ENCODE results near the gene USP17L27.
"Not testable (repeated sequence)": the region's sequence is repeated elsewhere in the genome, so short reads cannot be mapped to it uniquely, and the experiment has no call there.

USP17L27 gene

DNA sequence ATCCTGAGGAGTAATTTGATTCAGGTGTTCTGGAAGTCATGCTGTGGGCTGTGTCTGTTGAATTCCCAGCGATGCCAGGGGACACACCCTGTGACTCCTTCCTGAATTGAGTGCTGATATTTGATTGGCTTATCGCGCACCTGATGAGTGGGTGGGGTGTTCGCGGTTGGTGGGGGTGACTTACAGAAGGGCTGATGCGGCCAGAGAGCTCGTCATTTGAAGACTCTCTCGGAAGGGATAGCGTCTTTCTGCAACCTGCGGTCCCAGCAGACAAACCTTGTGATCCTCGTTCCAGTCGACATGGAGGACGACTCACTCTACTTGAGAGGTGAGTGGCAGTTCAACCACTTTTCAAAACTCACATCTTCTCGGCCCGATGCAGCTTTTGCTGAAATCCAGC, at the start of gene USP17L27:
USP17L27 (plus strand) TSS at position 301 of the 400 bp plus-strand sequence; CDS start at position 301, 0 bp downstream.
- H3K27me3 ChIP-seq (ENCODE audit: control insufficient read depth in 2 of 2, insufficient read depth in 2 of 2, low read length in 2 of 2); H3K4me1 ChIP-seq (ENCODE audit: control insufficient read depth in 2 of 2, insufficient read depth in 2 of 2, low read length in 2 of 2); H3K27ac ChIP-seq (ENCODE audit: low read depth in 2 of 2, low read length in 2 of 2); H3K9ac ChIP-seq (ENCODE audit: low read depth in 1 of 2, low read length in 2 of 2); H3K9me3 ChIP-seq (ENCODE audit: control insufficient read depth in 2 of 2, low read length in 2 of 2); H3K4me3 ChIP-seq (ENCODE audit: low read length in 2 of 2); H3K36me3 ChIP-seq (ENCODE audit: control insufficient read depth in 2 of 2, insufficient read depth in 2 of 2, low read length in 2 of 2): not testable (repeated sequence)

DNA sequence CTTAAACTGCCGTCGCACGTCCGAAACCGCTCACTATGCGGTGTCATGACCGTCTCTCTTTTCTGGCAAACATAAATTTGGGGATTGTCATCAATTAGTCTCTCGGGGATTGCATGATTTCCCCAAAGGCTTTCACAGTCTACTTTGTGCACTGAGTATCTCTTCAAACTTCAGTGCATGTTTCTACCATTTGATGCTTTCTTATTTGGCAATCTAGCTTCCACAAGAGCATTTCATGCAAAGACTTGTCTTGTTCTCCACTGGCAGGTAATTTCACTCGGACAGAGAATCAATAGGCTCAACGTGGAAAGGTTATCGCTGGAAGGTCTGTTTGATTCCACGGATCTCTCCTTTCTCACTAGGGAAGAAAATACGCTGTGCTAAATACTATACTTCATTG, 19.8 kb upstream of the USP17L27 start:
- not testable (repeated sequence) for H3K36me3 ChIP-seq (ENCODE audit: control insufficient read depth in 2 of 2, insufficient read depth in 2 of 2, low read length in 2 of 2); H3K4me3 ChIP-seq (ENCODE audit: low read length in 2 of 2); H3K4me1 ChIP-seq (ENCODE audit: control insufficient read depth in 2 of 2, insufficient read depth in 2 of 2, low read length in 2 of 2); H3K9ac ChIP-seq (ENCODE audit: low read depth in 1 of 2, low read length in 2 of 2); H3K9me3 ChIP-seq (ENCODE audit: control insufficient read depth in 2 of 2, low read length in 2 of 2); H3K27ac ChIP-seq (ENCODE audit: low read depth in 2 of 2, low read length in 2 of 2); H3K27me3 ChIP-seq (ENCODE audit: control insufficient read depth in 2 of 2, insufficient read depth in 2 of 2, low read length in 2 of 2)

DNA sequence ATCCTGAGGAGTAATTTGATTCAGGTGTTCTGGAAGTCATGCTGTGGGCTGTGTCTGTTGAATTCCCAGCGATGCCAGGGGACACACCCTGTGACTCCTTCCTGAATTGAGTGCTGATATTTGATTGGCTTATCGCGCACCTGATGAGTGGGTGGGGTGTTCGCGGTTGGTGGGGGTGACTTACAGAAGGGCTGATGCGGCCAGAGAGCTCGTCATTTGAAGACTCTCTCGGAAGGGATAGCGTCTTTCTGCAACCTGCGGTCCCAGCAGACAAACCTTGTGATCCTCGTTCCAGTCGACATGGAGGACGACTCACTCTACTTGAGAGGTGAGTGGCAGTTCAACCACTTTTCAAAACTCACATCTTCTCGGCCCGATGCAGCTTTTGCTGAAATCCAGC, 19.1 kb upstream of the USP17L27 start, which contains the start of gene USP17L24:
USP17L24 (plus strand) TSS at position 301 of the 400 bp plus-strand sequence; CDS start at position 301, 0 bp downstream.
- H3K4me1 ChIP-seq (ENCODE audit: control insufficient read depth in 2 of 2, insufficient read depth in 2 of 2, low read length in 2 of 2); H3K27ac ChIP-seq (ENCODE audit: low read depth in 2 of 2, low read length in 2 of 2); H3K27me3 ChIP-seq (ENCODE audit: control insufficient read depth in 2 of 2, insufficient read depth in 2 of 2, low read length in 2 of 2); H3K4me3 ChIP-seq (ENCODE audit: low read length in 2 of 2); H3K36me3 ChIP-seq (ENCODE audit: control insufficient read depth in 2 of 2, insufficient read depth in 2 of 2, low read length in 2 of 2); H3K9me3 ChIP-seq (ENCODE audit: control insufficient read depth in 2 of 2, low read length in 2 of 2); H3K9ac ChIP-seq (ENCODE audit: low read depth in 1 of 2, low read length in 2 of 2): not testable (repeated sequence)

- H3K4me3 ChIP-seq (ENCODE audit: low read length in 2 of 2); H3K27ac ChIP-seq (ENCODE audit: low read depth in 2 of 2, low read length in 2 of 2); H3K36me3 ChIP-seq (ENCODE audit: control insufficient read depth in 2 of 2, insufficient read depth in 2 of 2, low read length in 2 of 2); H3K4me1 ChIP-seq (ENCODE audit: control insufficient read depth in 2 of 2, insufficient read depth in 2 of 2, low read length in 2 of 2); H3K9ac ChIP-seq (ENCODE audit: low read depth in 1 of 2, low read length in 2 of 2); H3K27me3 ChIP-seq (ENCODE audit: control insufficient read depth in 2 of 2, insufficient read depth in 2 of 2, low read length in 2 of 2); H3K9me3 ChIP-seq (ENCODE audit: control insufficient read depth in 2 of 2, low read length in 2 of 2): not testable (repeated sequence)
These were observed 14.3 kb upstream of the USP17L27 start, which contains the start of gene USP17L25 for GRCh38 chr4:9329611-9330010. USP17L25 (plus strand) TSS chr4:9329911; CDS start chr4:9329911, 0 bp downstream.

- H3K27me3 ChIP-seq (ENCODE audit: control insufficient read depth in 2 of 2, insufficient read depth in 2 of 2, low read length in 2 of 2); H3K9ac ChIP-seq (ENCODE audit: low read depth in 1 of 2, low read length in 2 of 2); H3K4me3 ChIP-seq (ENCODE audit: low read length in 2 of 2): not testable (repeated sequence)
These were observed 9.6 kb upstream of the USP17L27 start, which contains the start of gene USP17L26 for GRCh38 chr4:9334358-9334757. USP17L26 (plus strand) TSS chr4:9334658; CDS start chr4:9334658, 0 bp downstream.

GRCh38 chr4:9339103-9339502, 4.8 kb upstream of the USP17L27 start, which contains the start of gene USP17L5:
USP17L5 (plus strand) TSS chr4:9339403; CDS start chr4:9339403, 0 bp downstream.
- H3K9me3 ChIP-seq (ENCODE audit: control insufficient read depth in 2 of 2, low read length in 2 of 2); H3K9ac ChIP-seq (ENCODE audit: low read depth in 1 of 2, low read length in 2 of 2); H3K4me3 ChIP-seq (ENCODE audit: low read length in 2 of 2); H3K4me1 ChIP-seq (ENCODE audit: control insufficient read depth in 2 of 2, insufficient read depth in 2 of 2, low read length in 2 of 2); H3K36me3 ChIP-seq (ENCODE audit: control insufficient read depth in 2 of 2, insufficient read depth in 2 of 2, low read length in 2 of 2); H3K27me3 ChIP-seq (ENCODE audit: control insufficient read depth in 2 of 2, insufficient read depth in 2 of 2, low read length in 2 of 2); H3K27ac ChIP-seq (ENCODE audit: low read depth in 2 of 2, low read length in 2 of 2): not testable (repeated sequence)

More at GRCh38 chr4:9334358-9334757, 9.6 kb upstream of the USP17L27 start, which contains the start of gene USP17L26:
- not testable (repeated sequence) for H3K27ac ChIP-seq (ENCODE audit: low read depth in 2 of 2, low read length in 2 of 2); H3K4me1 ChIP-seq (ENCODE audit: control insufficient read depth in 2 of 2, insufficient read depth in 2 of 2, low read length in 2 of 2); H3K9me3 ChIP-seq (ENCODE audit: control insufficient read depth in 2 of 2, low read length in 2 of 2); H3K36me3 ChIP-seq (ENCODE audit: control insufficient read depth in 2 of 2, insufficient read depth in 2 of 2, low read length in 2 of 2)

DNA sequence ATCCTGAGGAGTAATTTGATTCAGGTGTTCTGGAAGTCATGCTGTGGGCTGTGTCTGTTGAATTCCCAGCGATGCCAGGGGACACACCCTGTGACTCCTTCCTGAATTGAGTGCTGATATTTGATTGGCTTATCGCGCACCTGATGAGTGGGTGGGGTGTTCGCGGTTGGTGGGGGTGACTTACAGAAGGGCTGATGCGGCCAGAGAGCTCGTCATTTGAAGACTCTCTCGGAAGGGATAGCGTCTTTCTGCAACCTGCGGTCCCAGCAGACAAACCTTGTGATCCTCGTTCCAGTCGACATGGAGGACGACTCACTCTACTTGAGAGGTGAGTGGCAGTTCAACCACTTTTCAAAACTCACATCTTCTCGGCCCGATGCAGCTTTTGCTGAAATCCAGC, 4.6 kb downstream of the USP17L27 start, which contains the start of gene USP17L28:
USP17L28 (plus strand) TSS at position 301 of the 400 bp plus-strand sequence; CDS start at position 301, 0 bp downstream.
- H3K9ac ChIP-seq (ENCODE audit: low read depth in 1 of 2, low read length in 2 of 2); H3K4me3 ChIP-seq (ENCODE audit: low read length in 2 of 2); H3K27ac ChIP-seq (ENCODE audit: low read depth in 2 of 2, low read length in 2 of 2); H3K9me3 ChIP-seq (ENCODE audit: control insufficient read depth in 2 of 2, low read length in 2 of 2); H3K36me3 ChIP-seq (ENCODE audit: control insufficient read depth in 2 of 2, insufficient read depth in 2 of 2, low read length in 2 of 2); H3K27me3 ChIP-seq (ENCODE audit: control insufficient read depth in 2 of 2, insufficient read depth in 2 of 2, low read length in 2 of 2); H3K4me1 ChIP-seq (ENCODE audit: control insufficient read depth in 2 of 2, insufficient read depth in 2 of 2, low read length in 2 of 2): not testable (repeated sequence)

DNA sequence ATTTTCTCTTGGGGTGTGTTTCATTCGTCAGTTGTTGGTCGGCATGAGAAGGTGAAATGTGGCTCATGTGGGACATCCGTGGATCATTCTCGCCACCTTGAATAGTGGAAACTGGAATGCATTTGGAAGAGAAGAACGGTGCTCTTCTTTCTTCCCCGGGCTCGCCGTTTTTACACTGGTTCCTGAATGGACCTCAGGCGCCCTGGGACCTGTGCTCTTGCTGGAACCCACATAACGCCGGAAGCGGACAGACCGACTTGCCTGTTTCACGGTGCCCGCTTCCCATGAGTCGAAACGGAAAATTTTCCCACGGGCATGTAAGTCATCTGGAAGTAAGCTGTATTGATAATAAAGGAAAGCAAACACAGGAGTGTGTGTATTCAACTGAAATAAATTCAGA, 6.9 kb downstream of the USP17L27 start:
- H3K9me3 ChIP-seq (ENCODE audit: control insufficient read depth in 2 of 2, low read length in 2 of 2); H3K4me1 ChIP-seq (ENCODE audit: control insufficient read depth in 2 of 2, insufficient read depth in 2 of 2, low read length in 2 of 2): not testable (repeated sequence)

GRCh38 chr4:9353338-9353737, 9.4 kb downstream of the USP17L27 start, which contains the start of gene USP17L29:
USP17L29 (plus strand) TSS chr4:9353638; CDS start chr4:9353638, 0 bp downstream.
- not testable (repeated sequence) for H3K4me3 ChIP-seq (ENCODE audit: low read length in 2 of 2); H3K27ac ChIP-seq (ENCODE audit: low read depth in 2 of 2, low read length in 2 of 2); H3K4me1 ChIP-seq (ENCODE audit: control insufficient read depth in 2 of 2, insufficient read depth in 2 of 2, low read length in 2 of 2); H3K27me3 ChIP-seq (ENCODE audit: control insufficient read depth in 2 of 2, insufficient read depth in 2 of 2, low read length in 2 of 2); H3K9ac ChIP-seq (ENCODE audit: low read depth in 1 of 2, low read length in 2 of 2); H3K36me3 ChIP-seq (ENCODE audit: control insufficient read depth in 2 of 2, insufficient read depth in 2 of 2, low read length in 2 of 2); H3K9me3 ChIP-seq (ENCODE audit: control insufficient read depth in 2 of 2, low read length in 2 of 2)

More for the DNA sequence above, 6.9 kb downstream of the USP17L27 start:
- not testable (repeated sequence) for H3K27me3 ChIP-seq (ENCODE audit: control insufficient read depth in 2 of 2, insufficient read depth in 2 of 2, low read length in 2 of 2); H3K9ac ChIP-seq (ENCODE audit: low read depth in 1 of 2, low read length in 2 of 2); H3K36me3 ChIP-seq (ENCODE audit: control insufficient read depth in 2 of 2, insufficient read depth in 2 of 2, low read length in 2 of 2); H3K4me3 ChIP-seq (ENCODE audit: low read length in 2 of 2); H3K27ac ChIP-seq (ENCODE audit: low read depth in 2 of 2, low read length in 2 of 2)

GRCh38 chr4:9362829-9363228, 18.9 kb downstream of the USP17L27 start, which contains the start of gene USP17L30:
USP17L30 (plus strand) TSS chr4:9363129; CDS start chr4:9363129, 0 bp downstream.
- not testable (repeated sequence) for H3K4me3 ChIP-seq (ENCODE audit: low read length in 2 of 2); H3K9me3 ChIP-seq (ENCODE audit: control insufficient read depth in 2 of 2, low read length in 2 of 2); H3K4me1 ChIP-seq (ENCODE audit: control insufficient read depth in 2 of 2, insufficient read depth in 2 of 2, low read length in 2 of 2); H3K9ac ChIP-seq (ENCODE audit: low read depth in 1 of 2, low read length in 2 of 2); H3K36me3 ChIP-seq (ENCODE audit: control insufficient read depth in 2 of 2, insufficient read depth in 2 of 2, low read length in 2 of 2); H3K27ac ChIP-seq (ENCODE audit: low read depth in 2 of 2, low read length in 2 of 2); H3K27me3 ChIP-seq (ENCODE audit: control insufficient read depth in 2 of 2, insufficient read depth in 2 of 2, low read length in 2 of 2)

Measured in mucosa of rectum (tissue), 2 donors.